Measurements from ENCODE around the gene PLEKHA3.
"Not testable (repeated sequence)": the region's sequence is repeated elsewhere in the genome, so short reads cannot be mapped to it uniquely, and the experiment has no call there.

The PLEKHA3 gene

DNA sequence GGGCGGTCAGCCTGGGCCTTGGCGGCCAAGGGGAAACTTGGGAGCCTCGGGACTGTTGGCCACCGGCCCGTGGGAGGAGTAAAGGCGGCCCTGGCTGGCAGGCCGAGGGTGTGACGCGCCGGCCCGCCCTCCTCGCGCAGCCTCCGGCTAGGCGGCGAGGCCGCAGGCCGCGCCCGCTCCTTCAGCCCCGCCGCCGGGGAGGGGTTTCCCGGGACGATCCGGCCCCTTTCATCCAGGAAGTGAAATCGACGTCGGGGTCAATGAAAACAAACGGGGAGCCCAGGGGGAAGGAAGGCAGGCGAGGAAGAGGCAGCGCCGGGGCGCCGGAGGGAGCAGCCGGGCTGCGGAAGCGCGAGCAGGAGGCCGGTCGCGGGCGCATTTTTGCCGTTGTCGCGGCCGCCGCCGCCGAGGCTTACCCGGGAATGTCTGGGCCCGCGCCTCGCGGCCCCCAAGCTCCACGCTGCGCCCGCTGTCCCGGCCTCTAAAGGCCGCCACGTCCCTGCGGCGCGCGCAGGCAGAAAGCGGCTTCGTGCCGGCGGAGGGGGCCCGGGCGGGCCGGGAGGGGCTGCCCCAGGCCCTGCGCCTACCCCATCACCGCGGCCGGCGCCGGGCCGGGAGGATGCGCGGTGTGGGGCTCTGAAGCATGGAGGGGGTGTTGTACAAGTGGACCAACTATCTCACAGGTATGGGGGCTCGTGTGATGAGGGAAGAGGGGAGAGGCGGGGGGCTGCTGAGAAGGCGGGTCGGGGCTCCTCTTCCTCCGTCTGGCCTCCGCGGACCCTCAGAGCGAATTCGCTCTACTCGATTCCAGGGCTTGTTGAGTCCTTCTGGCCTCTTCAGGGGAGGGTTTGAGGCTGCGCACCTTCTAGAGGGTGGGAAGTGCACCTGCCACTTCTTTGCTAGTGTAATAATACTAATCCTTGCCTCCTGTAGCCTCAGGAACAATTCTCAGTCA is at the start of gene PLEKHA3:
Gene PLEKHA3, plus strand, starts transcription at position 231 of the 955 bp plus-strand sequence. Its CDS starts 413 bp downstream, at position 644.
- peak; percentile 90 for DNase-seq (ENCODE audit: low spot score)

GRCh38 chr2:178436662-178437061 is 43.6 kb upstream of the PLEKHA3 start:
- DNase-seq (ENCODE audit: low spot score) = no peak

GRCh38 chr2:178441426-178441825 is 38.8 kb upstream of the PLEKHA3 start:
- DNase-seq (ENCODE audit: low spot score) = no peak

- DNase-seq (ENCODE audit: low spot score) = no peak
Measured at GRCh38 chr2:178448968-178449661, 31.1 kb upstream of the PLEKHA3 start.

DNA sequence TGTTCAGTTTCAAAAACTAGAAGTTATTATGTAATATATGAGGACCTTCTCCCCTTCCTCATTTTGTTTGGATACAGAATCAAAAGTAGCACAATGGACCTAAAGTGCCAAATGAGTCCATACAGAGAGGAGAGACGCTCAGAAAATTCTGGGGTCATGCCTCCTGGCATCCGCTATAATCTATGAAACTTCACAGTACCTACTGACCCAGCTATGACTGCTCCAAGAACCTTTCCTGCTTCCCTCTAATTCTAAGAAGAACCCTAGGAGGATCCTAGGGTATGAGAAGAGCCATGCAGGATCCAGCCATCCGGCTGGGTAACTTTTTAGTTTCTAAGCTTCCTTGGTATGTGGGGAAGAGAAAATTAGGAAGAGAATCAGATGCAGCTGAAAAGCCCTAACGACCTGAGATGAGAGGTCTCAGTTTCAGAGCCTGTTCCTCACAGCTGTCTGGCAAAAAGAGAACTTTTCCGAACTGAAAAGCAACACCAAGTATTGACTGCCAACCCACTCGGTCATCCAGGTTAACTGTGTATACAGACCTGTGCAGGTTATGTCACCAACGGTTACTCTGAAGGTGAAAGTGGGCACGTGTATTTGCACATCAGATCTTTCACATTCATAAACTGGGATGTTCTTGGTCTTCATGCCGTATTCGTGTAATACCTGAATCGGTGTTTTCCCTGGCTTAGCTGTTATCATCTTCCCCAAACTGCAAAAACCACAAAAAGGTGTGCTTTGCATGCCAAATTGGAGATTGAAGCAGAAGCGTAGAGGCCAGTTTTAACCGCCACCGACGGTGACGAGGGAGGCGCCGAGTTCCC is 30.3 kb upstream of the PLEKHA3 start:
- no peak for DNase-seq (ENCODE audit: low spot score)

- no peak for DNase-seq (ENCODE audit: low spot score)
Measured at GRCh38 chr2:178450524-178450773, 29.8 kb upstream of the PLEKHA3 start.

DNA sequence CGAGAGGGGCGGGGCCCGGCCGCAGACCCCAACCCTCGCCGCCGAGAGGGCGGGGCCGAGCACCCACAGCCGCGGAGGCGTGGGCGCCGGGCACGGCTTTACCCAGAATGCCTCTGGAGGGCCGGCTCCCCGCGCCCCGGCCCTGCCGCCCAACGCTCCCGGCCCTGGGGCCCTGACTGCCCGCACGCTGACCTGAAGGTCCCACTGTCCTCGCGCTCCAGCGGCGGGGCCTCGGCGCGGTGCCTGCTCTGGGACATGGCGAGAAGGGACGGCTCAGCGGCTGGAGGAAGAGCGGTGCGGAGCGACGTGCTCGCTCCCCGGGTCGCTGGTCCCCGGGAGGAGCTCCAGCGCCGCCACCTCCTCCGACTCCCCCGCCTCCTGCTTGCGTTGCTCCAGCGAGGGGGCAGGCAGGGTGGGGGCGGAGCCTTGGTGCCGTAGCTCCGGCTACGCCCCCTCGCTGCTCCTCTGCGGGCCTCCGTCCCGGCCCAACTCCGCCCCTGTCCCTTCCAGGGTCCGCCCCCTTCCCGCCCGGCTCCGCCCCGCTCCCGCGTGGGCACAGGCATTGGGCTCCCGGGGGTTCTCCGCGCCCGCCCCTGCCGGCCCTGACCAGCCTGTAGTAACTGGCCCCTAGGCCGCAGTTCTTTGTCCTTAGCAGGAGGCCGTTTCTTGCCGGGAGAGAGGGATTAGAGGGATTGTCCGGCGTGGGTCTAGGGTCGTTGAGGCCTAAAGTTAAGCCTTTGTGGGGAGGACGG is 29.3 kb upstream of the PLEKHA3 start, which contains the start of the genes PJVK and PRKRA:
Gene PJVK, plus strand, starts transcription at position 605 of the 752 bp plus-strand sequence. CDS start 2,032 bp downstream, outside the sequence.
Gene PRKRA, minus strand, starts transcription at position 402 of the 752 bp plus-strand sequence. Its CDS starts 145 bp downstream, at position 257.
- DNase-seq (ENCODE audit: low spot score) = peak; percentile 99

- DNase-seq (ENCODE audit: low spot score) = no peak
Measured at GRCh38 chr2:178452334-178452733, 27.9 kb upstream of the PLEKHA3 start.

- no peak for DNase-seq (ENCODE audit: low spot score)
Measured at GRCh38 chr2:178452870-178453269, 27.4 kb upstream of the PLEKHA3 start.

GRCh38 chr2:178455947-178456346 is 24.3 kb upstream of the PLEKHA3 start:
- no peak for DNase-seq (ENCODE audit: low spot score)

GRCh38 chr2:178457390-178457886 is 22.8 kb upstream of the PLEKHA3 start:
- no peak for DNase-seq (ENCODE audit: low spot score)

GRCh38 chr2:178469219-178469849 is 10.9 kb upstream of the PLEKHA3 start:
- no peak for DNase-seq (ENCODE audit: low spot score)

DNA sequence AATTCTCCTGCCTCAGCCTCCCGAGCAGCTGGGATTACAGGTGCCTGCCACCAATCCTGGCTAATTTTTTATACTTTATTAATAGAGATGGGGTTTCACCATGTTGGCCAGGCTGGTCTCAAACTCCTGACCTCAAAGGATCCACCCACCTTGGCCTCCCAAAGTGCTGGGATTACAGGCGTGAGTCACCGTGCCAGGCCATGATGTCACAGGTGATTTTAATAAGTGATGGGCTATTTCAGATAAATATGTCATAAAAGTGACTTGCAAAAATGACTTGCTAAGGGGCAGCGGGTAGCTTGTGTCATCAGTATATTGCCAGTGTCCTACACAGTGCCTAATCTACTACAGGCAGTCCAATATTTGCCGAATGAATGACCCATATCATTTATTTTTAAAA is 8.9 kb upstream of the PLEKHA3 start:
- not testable (repeated sequence) for DNase-seq (ENCODE audit: low spot score)

- no peak for DNase-seq (ENCODE audit: low spot score)
Measured at GRCh38 chr2:178473373-178473772, 6.9 kb upstream of the PLEKHA3 start.

DNA sequence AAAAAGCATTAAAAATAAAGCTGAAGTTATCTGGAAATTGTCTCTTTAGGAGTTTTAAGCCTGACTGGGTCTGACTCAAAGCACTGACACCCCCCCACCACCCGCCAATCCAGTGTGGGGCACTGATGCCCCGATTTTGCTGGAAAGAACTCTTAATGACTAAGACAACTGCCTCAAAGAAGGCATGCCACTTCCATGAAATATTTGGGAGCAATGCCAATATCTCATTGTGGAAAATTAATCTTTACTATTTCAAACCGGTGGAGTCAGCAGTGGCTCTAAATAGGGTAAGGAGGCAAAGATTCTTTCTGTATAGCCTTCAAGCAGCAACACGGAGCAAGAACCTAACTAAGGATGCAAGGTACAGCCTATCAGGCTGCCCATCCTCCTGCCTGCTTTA is 6.3 kb upstream of the PLEKHA3 start:
- no peak for DNase-seq (ENCODE audit: low spot score)

DNA sequence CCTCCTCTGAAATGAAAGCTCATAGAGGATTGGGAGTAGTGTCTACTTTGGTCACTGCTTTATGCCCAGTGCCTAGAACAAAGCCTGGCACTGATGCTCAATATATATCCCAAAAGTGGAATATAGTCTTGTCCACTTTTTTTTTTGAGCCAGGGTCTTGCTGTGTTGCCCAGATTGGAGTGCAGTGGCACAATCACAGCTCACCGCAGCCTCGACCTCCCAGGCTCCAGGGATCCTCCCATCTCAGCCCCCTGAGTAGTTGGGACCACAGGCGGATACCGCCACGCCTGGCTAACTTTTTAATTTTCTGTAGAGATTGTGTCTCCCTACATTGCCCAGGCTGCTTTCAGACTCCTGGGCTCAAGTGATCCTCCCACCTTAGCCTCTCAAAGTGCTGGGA is 5.7 kb upstream of the PLEKHA3 start:
- DNase-seq (ENCODE audit: low spot score) = no peak

DNA sequence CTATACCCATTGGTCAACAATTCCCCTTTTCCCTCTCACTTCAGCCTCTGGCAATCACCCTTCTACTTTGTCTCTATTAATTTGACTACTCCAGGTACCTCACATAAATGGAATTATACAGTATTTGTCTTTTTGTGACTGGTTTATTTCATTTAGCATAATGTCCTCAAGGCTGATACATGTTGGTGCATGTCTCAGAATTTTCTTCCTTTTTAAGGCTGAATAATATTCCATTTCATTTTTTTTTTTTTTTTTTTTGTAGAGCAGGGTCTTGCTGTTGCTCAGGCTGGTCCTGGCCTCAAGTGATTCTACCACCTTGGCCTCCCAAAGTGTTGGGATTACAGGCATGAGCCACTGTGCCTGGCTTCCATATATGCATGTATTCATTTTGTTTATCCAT is 3.8 kb upstream of the PLEKHA3 start:
- DNase-seq (ENCODE audit: low spot score) = no peak

- no peak for DNase-seq (ENCODE audit: low spot score)
Measured at GRCh38 chr2:178477443-178478129, 2.7 kb upstream of the PLEKHA3 start.

- DNase-seq (ENCODE audit: low spot score) = no peak
Measured at GRCh38 chr2:178478130-178478438, 2.2 kb upstream of the PLEKHA3 start.

Data from ecto neural progenitor cell (in vitro differentiated cells).